ENCODE measurements around the gene ATP6V1E1.

ATP6V1E1 gene

DNA sequence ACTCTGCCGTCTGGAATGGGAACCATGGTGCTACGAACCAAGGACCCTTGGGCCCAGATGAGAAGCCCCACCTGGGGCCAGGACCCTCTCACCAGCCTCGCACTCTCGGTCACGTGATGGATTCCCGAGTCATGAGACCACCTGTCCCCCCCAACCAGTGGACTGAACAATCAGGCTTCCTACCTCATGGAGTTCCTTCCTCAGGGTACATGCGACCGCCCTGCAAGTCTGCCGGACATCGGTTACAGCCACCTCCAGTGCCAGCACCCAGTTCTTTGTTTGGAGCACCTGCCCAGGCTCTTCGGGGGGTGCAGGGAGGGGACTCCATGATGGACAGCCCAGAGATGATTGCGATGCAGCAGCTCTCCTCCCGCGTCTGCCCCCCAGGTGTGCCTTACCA lies 86.1 kb downstream of the ATP6V1E1 start:
- DNase-seq (ENCODE audit: low spot score): no peak

Measured in LoVo (cell line).